Measurements from ENCODE around the gene B3GALNT2.
"Not testable (repeated sequence)": the region's sequence is repeated elsewhere in the genome, so short reads cannot be mapped to it uniquely, and the experiment has no call there.

B3GALNT2 gene

DNA sequence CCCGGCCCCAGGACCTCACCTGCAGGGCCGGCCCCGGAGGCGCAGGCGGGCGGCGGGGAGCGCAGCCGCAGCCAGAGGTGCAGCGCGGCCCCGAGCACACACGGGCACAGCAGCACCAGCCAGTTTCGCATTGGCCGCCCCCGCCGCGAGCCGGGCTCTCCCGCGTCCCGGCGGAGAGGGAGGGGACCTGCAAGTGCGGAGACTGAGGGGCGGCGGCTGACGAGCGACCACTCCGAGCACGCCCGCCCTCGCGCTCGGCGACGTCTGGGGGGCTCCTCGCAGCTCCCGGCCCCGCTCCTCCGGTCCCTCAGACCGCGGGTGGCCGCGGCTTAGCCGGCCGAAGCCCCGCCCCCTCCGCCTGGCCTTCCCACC lies at the start of gene B3GALNT2:
TSS of gene B3GALNT2 (minus strand) at position 331 of the 372 bp plus-strand sequence. CDS start at position 131, 200 bp downstream.
- TF ChIP-seq, protein P1, sequence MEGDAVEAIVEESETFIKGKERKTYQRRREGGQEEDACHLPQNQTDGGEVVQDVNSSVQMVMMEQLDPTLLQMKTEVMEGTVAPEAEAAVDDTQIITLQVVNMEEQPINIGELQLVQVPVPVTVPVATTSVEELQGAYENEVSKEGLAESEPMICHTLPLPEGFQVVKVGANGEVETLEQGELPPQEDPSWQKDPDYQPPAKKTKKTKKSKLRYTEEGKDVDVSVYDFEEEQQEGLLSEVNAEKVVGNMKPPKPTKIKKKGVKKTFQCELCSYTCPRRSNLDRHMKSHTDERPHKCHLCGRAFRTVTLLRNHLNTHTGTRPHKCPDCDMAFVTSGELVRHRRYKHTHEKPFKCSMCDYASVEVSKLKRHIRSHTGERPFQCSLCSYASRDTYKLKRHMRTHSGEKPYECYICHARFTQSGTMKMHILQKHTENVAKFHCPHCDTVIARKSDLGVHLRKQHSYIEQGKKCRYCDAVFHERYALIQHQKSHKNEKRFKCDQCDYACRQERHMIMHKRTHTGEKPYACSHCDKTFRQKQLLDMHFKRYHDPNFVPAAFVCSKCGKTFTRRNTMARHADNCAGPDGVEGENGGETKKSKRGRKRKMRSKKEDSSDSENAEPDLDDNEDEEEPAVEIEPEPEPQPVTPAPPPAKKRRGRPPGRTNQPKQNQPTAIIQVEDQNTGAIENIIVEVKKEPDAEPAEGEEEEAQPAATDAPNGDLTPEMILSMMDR (IDR thresholded peaks at IDR 0.05): no peak
- no peaks in the 10 kb centered on the region for H3K9me3 ChIP-seq
- peaks cover 26 to 29% of the 10 kb centered on the region in 2 experiments for H3K4me1 ChIP-seq (ENCODE audit: control insufficient read depth in 1 of 2, insufficient read depth in 1 of 2, low read depth in 1 of 2, low read length in 1 of 2)
- no peaks in the 10 kb centered on the region for H3K36me3 ChIP-seq
- H3K27me3 ChIP-seq: peaks cover 26% of the 10 kb centered on the region
- H3K4me3 ChIP-seq (ENCODE audit: low read depth in 1 of 2, low read length in 1 of 2): peak within 1 kb of the TSS; percentile 70 to 96
- H3K27ac ChIP-seq: peak within 1 kb of the TSS; percentile 83

DNA sequence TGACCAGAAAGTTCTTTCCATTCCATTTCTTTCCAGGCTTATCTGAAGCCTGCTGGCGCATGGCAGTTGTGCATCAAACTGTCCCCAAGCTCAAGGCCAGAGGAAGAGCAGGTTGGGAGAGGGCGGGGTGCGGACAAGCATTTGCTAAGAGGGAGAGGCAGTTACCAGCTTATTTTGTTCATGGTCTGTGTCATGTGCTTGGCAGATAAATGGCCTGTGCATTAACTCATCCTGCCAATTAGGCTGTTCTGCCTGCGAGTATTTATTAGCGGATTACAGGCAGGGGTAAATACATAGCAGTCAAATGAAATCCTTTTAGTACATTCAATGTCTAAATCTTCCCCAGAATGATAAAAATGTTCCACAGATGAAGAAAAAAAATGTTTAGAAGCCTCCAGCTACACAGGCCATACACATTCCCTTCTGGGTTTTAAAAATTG lies 48.9 kb upstream of the B3GALNT2 start:
- Histone ChIP-seq H3K27me3 (no peaks in the 10 kb centered on the region), H3K9me3 (no peaks in the 10 kb centered on the region), H3K4me3 (ENCODE audit: low read depth in 1 of 2, low read length in 1 of 2) (no peak overlapping the region), H3K36me3 (no peaks in the 10 kb centered on the region), H3K4me1 (ENCODE audit: control insufficient read depth in 1 of 2, insufficient read depth in 1 of 2, low read depth in 1 of 2, low read length in 1 of 2) (no peaks in the 10 kb centered on the region), H3K27ac (no peak overlapping the region)
- TF ChIP-seq, protein P1 (IDR thresholded peaks at IDR 0.05): no peak

DNA sequence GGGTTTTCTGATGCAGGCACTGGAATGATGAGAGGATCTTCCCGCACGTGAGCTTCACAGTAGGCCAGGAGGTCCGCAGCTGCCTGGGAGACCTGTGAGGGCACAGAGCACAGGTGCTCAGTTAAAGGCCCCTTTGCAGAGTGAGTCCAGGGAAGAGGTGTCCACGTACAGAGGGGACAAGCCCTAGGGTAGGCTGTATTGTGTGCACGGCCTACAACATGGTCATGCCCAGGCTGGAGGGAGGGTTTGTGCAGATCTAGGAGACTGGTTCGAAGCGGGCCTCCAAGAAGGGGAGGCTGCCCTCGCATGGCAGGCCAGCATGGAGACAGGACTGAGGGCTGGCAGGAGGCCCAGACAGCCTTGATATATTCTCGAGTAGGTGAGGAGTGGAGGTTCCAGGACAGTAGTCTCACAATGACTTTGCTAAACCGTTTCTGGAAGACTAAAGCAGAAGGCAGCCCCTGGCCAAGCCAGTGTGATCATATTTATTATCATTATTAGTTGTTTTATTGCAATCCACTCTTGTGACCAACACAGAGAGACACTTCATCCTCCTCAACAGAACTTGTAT lies 48.0 kb upstream of the B3GALNT2 start:
- no peak overlapping the region for H3K4me3 ChIP-seq (ENCODE audit: low read depth in 1 of 2, low read length in 1 of 2)

DNA sequence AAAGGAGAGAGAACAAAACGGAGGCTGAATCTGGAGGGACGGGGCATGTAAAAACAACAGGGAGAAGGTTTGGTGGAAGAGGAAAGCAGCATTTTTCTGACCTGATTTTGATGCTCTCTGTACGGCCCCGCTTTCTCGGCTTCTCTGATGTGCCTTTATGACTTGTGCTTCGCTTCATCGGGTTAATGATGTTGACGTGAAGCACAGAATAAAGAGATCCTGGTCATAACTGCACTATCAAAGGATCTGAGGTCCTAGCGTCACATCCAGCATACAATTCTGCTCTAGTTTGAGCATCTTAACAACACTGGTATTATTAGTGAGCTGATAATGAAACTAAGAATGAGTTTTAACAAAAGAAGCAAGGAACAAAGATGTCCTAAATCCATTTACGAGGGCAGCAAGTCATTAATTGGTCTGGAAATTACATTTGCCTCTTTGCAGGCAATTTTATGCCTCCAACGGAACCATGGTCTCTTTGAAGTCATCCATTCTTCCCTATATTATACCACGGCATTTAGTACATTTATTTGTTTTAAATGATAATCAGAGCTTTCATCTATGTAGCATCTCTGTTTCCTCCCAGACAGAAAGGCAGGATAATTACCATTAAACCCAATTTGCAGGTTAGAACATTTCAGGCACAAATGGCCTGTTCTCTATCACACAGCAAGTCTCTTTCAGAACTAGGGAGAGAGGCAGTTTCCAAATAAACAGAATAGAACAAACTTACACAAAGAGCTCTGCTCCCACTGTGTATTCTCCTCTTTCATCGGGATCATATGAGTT lies 45.3 kb upstream of the B3GALNT2 start:
- Histone ChIP-seq H3K27me3 (no peaks in the 10 kb centered on the region), H3K27ac (no peak overlapping the region), H3K9me3 (no peaks in the 10 kb centered on the region), H3K4me3 (ENCODE audit: low read depth in 1 of 2, low read length in 1 of 2) (no peak overlapping the region), H3K36me3 (no peaks in the 10 kb centered on the region), H3K4me1 (ENCODE audit: control insufficient read depth in 1 of 2, insufficient read depth in 1 of 2, low read depth in 1 of 2, low read length in 1 of 2) (no peaks in the 10 kb centered on the region)
- TF ChIP-seq, protein P1 (IDR thresholded peaks at IDR 0.05): no peak

More for the DNA sequence above, 48.0 kb upstream of the B3GALNT2 start:
- Histone ChIP-seq H3K4me1 (ENCODE audit: control insufficient read depth in 1 of 2, insufficient read depth in 1 of 2, low read depth in 1 of 2, low read length in 1 of 2) (no peaks in the 10 kb centered on the region), H3K9me3 (no peaks in the 10 kb centered on the region), H3K36me3 (no peaks in the 10 kb centered on the region), H3K27ac (no peak overlapping the region), H3K27me3 (no peaks in the 10 kb centered on the region)
- TF ChIP-seq, protein P1 (IDR thresholded peaks at IDR 0.05): no peak

DNA sequence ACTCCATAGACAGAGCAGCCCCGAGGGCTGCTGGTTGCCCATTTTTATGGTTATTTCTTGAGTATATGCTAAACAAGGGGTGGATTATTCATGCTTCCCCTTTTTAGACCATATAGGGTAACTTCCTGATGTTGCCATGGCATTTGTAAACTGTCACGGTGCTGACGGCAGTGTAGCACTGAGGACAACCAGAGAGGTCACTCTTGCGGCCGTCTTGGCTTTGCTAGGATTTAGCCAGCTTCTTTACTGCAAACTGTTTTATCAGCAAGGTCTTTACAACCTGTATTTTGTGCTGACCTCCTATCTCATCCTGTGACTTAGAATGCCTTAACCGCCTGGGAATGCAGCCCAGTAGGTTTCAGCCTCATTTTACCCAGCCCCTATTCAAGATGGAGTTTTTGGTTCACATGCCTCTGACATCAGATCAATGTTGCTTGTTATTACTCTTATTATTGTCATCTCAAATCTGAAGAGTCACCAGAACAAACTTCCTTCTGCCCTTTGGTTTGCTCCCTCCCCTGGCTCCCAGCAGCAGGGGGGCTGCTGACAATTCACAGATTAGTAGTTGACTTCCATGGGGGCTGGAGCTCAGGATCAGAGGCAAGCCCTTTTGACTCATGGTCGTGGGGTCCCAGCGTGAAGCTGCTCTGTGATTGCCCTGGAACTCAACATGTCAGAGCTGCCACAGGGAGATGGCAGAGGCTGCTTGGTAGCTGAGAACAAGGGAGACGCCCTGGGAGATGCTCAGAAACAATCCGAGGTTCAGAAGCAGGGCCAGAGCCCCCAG lies 42.3 kb upstream of the B3GALNT2 start:
- not testable (repeated sequence) for H3K9me3 ChIP-seq; H3K27ac ChIP-seq; H3K27me3 ChIP-seq; H3K4me3 ChIP-seq (ENCODE audit: low read depth in 1 of 2, low read length in 1 of 2); H3K36me3 ChIP-seq; H3K4me1 ChIP-seq (ENCODE audit: control insufficient read depth in 1 of 2, insufficient read depth in 1 of 2, low read depth in 1 of 2, low read length in 1 of 2)
- TF ChIP-seq, protein P1 (IDR thresholded peaks at IDR 0.05): peak; percentile 50
